ENCODE measurements around the gene SPEG.

The SPEG gene

DNA sequence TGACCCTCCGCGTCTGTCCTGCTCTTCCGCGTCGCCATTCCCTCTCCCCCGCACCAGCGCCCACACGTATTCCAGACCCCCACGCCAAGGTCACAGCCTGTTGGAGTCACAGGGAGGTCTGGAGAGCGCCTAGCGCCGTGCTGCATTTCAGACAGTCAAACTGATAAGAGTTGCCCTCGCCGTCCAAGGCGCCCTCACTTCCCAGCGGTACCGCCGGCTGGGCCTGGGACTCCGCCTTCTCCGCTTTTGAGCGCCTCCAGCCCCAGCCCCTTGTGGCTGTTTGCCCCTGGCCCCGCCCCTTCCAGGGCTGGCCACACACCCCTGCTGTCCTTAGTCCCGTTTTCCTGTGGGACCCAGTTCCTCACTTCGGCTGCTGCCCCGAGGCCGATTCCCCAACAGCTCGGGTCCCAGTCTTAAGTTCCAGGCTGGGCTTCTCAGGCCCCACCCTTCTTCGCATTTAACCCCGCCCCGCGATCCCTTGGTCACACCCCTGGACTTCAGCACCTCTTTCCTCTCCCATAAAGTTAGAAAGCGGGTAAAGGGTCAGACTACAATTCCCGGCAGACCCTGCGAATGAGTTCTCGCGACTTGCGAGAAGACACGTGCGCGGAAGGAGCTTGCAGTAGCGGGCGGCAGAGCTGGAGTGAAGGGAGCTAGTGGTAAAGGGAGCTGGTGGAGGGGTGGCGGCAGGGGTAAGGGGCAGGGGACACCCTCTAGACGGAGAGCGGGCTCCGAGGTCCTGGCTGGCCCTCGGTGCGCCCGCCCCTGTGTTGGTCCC lies 63.8 kb downstream of the SPEG start, which contains the start of gene GMPPA:
GMPPA (plus strand) TSS at position 612 of the 778 bp plus-strand sequence. CDS start 1,085 bp downstream, outside the sequence.
- DNase-seq = peak; percentile 82

DNA sequence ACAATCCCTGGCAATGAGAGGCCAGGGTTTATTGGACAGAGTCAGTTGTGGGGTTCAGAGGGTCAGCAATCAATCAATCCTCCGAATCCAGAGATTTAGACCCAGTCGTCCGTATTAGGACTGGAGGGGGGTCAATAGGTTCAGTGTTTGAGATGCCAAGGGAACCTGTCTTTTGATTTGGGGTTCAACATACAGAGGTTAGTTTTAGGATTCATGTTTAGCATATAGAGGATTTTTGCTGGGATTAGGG lies 64.3 kb downstream of the SPEG start:
- no peak for DNase-seq

DNA sequence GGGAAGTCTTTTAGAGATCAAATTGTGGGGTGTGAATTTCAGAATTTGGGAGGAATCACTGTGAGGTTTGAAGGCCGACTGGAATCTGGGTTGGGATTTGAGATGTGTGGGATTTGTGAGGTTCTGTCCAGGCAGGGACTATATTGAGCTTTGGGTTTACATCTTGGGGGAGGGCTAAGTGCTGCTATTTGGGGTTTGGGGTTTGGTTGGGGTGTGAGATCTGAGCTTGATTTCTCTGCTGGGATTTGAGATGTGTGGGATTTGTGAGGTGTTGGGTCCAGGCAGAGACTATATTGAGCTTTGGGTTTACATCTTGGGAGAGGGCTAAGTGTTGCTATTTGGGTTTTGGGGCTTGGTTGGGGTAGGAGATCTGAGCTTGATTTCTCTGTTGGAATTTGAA lies 64.9 kb downstream of the SPEG start:
- no peak for DNase-seq

DNA sequence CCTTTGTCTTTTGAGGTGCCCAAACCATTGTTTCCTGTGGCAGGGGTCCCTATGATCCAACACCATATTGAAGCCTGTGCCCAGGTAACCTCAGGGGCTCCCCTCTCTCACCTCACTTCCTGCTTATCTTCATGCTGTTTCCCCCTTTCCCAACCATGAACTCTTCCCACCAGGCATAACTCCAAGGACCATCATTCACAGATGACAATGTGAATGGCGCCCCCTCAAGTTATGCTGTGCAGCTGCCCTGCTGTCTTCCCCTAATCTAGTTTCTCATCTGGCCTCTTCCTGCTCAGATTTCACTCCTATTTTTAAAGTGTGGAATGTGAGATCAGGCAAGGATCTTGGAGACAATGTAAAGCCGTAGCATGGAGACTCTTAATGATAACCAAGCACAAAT lies 65.5 kb downstream of the SPEG start:
- no peak for DNase-seq

DNA sequence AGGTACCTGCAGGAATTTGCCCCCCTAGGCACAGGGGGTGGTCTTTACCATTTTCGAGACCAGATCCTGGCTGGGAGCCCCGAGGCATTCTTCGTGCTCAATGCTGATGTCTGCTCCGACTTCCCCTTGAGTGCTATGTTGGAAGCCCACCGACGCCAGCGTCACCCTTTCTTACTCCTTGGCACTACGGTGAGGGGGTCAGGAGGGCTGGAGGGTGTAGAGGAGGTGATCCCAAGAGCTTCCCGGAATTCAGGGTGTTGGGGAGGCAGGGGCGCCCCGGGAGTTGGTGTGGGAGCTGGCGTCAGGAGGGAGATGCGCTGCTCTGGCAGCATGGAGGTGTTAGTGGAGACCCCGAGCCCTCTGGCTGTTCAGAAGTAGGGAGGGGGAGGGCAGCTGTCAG lies 67.2 kb downstream of the SPEG start:
- no peak for DNase-seq

DNA sequence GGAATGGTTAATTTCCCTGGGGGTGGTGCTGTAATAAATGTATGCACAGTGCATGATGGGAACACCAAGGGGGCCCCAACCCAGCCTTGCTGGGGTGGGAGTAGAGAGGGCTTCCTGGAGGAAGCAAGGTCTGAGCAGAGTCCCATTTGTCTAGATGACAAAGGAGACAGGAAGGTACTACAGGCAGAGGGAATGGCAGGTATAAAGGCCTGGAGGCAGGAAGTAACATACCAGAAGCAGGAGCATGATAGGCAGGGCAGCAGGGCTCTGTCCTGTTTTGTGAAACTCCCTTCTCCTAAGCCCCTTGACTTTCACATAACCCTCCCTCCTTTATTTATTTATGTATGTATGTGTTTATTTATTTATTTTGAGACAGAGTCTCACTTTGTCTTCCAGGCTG lies 68.0 kb downstream of the SPEG start:
- DNase-seq = no peak

GRCh38 chr2:219505585-219505984 lies 70.9 kb downstream of the SPEG start:
- no peak for DNase-seq

GRCh38 chr2:219506153-219506801 lies 71.6 kb downstream of the SPEG start:
- no peak for DNase-seq

- peak; percentile 39 for DNase-seq
Measured at GRCh38 chr2:219506802-219507526, 72.3 kb downstream of the SPEG start.

DNA sequence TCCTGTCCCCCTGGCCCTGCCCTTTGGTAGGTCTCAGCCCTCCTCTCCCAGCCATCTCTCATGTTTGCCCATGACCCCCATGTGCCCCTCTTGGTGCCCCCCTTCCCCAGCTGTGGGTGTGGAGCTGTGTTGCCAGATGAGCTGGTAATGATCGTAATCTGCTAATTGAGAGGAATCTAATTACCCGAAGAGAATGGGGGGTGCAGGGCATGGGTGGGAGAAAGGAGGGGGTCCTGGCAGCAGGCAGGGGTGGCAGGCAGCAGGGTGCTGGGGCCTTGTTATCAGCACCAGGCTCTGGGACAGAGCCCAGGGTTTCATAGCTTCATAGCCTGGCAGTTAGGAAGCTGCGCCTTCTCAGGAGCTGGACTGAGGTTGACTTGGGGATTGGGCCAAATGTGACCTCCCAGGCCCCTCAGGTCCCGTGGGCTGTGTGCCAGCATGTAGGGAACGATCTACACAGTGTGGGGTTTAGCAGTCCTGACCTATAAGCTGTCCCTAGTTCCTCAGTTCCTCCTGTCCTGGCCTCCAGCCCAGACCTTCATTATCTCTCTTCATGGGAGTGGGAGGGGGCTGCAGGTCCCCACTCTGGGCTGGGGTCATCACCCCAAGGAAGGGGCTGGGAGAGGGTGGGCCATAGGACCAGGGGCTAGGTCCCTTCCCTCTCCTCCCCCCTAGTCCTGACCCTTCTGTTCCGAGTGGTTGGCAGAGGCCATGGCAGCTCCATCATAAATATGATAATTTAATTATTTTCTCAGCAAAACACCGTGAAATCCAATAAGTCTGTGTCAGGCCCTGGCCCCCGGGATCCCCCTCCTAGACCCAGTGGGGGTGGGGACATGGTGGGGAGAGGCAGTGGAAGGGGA lies 73.2 kb downstream of the SPEG start:
- DNase-seq = no peak

- DNase-seq = no peak
Measured at GRCh38 chr2:219508444-219508734, 73.7 kb downstream of the SPEG start.

DNA sequence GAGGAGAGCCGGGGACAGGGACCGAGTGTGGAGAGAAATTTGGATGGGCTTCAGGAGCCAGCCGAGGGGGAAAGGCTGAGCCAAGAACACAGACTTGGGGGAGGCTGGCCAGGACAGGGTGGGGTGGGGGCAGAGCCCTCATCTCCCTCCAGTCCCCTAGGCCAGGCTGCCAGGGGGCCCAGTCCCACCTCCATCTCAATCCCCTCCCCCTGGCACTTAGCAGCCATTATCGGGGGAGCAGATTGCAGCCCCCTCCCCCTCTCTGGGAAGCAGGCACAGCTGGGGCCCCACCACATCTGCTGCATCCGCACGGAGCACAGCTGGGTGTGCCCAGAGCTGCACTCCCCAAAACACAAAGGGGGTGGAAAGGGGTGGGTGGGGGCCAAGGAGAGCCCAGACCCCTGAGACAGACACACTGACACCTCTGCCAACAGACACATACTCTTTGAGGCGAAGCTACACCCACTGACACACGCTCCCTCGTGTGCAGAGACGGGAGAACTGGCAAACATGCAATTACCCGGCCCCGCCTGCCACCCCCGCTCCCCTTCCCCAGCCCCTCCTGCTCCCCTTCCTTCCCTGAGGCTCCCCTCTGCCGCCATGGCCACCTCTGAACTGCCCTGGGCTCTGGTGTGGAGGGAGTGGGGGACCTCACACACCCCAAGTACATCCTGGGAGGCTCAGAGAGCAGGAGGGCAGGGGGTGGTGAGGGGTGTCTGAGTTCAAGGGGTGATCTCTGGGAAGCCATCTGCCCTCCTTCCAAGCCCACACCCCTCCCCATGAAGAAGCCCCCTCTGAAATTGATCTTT lies 74.5 kb downstream of the SPEG start:
- DNase-seq = no peak

GRCh38 chr2:219509780-219510511 lies 75.3 kb downstream of the SPEG start:
- DNase-seq = peak; percentile 59

GRCh38 chr2:219510512-219511135 lies 76.0 kb downstream of the SPEG start:
- no peak for DNase-seq

DNA sequence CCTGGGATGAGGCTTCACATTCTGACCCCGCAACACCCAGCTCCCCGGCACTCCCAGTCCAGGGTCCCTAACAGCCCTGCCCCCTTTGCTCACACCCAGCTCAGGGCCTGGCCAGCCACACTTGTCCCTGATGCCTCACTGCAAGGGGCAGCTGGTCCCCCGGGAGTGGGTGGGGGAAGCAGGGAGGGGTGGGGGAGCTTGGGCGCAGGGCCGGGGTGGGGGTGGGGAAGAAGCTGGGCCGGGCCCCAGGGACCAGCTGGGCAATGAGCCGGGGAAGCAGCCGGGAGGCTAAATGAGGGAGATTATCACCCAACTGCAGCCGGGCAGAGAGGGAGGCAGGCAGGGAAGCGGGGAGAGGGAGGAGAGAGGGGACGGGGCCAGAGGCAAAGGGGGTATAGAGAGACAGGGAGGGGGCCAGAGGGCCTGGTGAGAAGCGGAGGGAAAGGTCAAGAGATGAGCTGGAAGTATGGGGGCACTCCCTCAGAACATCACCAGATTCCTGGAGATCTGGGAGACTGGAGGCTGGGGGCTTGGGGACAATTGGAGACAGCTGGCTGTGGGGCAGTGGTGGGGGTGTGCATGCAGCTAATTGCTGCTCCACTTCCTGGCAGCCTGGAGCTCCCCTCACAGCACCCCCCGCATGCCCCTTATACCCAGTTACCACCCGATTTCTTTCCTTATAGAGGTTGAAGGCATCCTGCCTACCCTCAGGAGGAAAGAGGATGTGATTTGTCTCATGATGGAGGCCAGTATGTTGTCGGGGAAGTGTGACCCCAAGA lies 77.1 kb downstream of the SPEG start:
- DNase-seq = peak; percentile 28

- DNase-seq = no peak
Measured at GRCh38 chr2:219512524-219513216, 78.0 kb downstream of the SPEG start.

DNA sequence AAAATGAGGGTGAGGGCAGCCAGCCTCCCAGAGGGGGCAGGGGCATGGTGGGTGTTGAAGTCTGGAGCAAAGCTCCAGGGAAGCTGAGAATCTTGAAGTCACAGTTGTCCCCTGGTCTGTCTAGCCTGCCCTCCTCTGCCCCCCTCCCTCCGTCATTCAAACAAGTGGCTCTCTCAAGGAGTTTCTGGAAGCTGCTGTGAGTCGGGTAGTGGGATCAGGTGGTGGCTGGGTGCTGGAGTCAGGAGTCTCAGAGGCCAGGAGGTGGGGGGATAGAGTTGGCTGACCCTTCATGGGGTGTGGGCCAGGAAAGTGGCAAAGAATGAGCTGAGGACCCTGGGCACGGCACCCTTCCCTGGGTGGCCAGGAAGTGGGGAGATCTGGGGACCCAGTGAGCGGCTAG lies 79.1 kb downstream of the SPEG start:
- DNase-seq = peak; percentile 48

GRCh38 chr2:219514196-219514761 lies 79.6 kb downstream of the SPEG start, which contains the start of gene ASIC4:
ASIC4 (plus strand) TSS chr2:219514482; CDS start chr2:219514725, 243 bp downstream.
- peak; percentile 22 for DNase-seq

DNA sequence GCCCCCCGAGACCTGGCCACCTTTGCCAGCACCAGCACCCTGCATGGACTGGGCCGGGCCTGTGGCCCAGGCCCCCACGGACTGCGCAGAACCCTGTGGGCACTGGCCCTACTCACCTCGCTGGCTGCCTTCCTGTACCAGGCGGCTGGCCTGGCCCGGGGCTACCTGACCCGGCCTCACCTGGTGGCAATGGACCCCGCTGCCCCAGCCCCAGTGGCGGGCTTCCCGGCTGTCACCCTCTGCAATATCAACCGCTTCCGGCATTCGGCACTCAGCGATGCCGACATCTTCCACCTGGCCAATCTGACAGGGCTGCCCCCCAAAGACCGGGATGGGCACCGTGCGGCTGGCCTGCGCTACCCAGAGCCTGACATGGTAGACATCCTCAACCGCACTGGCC lies 80.2 kb downstream of the SPEG start:
- no peak for DNase-seq
